Measurements from ENCODE around the gene CFAP119. TPM values are rescaled to one million over a fixed set of nuclear protein-coding genes. Genes with fewer than 3 reads are reported as not detected.
A peak's percentile ranks its signal among the peaks of the same experiment; 100 is the strongest.

The CFAP119 gene
- total RNA-seq, 1 donor from 2014 or later: 8.8 TPM

- intact Hi-C loops (cut with micrococcal nuclease): loop anchor here (5.0 kb wide), 1 partner anchor 38 kb away; no protein-coding TSS in a partner anchor
- H3K36me3 Mint-ChIP-seq (ENCODE audit: low read depth): peaks cover 95% of the 10 kb centered on the region
- POLR2A ChIA-PET: interaction anchor here (0.6 to 1.0 kb wide), 4 partner anchors 21 to 900 kb away, joined by 3 to 10 read pairs (median 4); partner anchors contain the start of gene PHKG2
Measured at GRCh38 chr16:30769379-30770089, 7.7 kb upstream of the CFAP119 start.

GRCh38 chr16:30768583-30769181, 6.8 kb upstream of the CFAP119 start:
- TF ChIP-seq, protein P1, sequence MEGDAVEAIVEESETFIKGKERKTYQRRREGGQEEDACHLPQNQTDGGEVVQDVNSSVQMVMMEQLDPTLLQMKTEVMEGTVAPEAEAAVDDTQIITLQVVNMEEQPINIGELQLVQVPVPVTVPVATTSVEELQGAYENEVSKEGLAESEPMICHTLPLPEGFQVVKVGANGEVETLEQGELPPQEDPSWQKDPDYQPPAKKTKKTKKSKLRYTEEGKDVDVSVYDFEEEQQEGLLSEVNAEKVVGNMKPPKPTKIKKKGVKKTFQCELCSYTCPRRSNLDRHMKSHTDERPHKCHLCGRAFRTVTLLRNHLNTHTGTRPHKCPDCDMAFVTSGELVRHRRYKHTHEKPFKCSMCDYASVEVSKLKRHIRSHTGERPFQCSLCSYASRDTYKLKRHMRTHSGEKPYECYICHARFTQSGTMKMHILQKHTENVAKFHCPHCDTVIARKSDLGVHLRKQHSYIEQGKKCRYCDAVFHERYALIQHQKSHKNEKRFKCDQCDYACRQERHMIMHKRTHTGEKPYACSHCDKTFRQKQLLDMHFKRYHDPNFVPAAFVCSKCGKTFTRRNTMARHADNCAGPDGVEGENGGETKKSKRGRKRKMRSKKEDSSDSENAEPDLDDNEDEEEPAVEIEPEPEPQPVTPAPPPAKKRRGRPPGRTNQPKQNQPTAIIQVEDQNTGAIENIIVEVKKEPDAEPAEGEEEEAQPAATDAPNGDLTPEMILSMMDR (IDR thresholded peaks at IDR 0.05): no peak
- intact Hi-C loops (cut with micrococcal nuclease): no loop called here
- Mint-ChIP-seq H3K27ac (no peak overlapping the region), H3K27me3 (no peaks in the 10 kb centered on the region), H3K4me3 (no peak overlapping the region), H3K36me3 (ENCODE audit: low read depth) (peaks cover 95% of the 10 kb centered on the region), H3K9me3 (no peaks in the 10 kb centered on the region), H3K4me1 (peaks cover 30% of the 10 kb centered on the region)
- ChIA-PET CTCF (no interaction called here), POLR2A (no interaction called here)
- ATAC-seq (ENCODE audit: low read depth) (no peak), DNase-seq (no peak)

More at GRCh38 chr16:30769379-30770089, 7.7 kb upstream of the CFAP119 start:
- TF ChIP-seq, protein P1 (IDR thresholded peaks at IDR 0.05): no peak
- Mint-ChIP-seq H3K27ac (no peak overlapping the region), H3K27me3 (no peaks in the 10 kb centered on the region), H3K4me3 (no peak overlapping the region), H3K4me1 (peaks cover 29% of the 10 kb centered on the region), H3K9me3 (no peaks in the 10 kb centered on the region)
- CTCF ChIA-PET: no interaction called here
- DNase-seq (no peak), ATAC-seq (ENCODE audit: low read depth) (peak; percentile 64)

- TF ChIP-seq, protein P1 (IDR thresholded peaks at IDR 0.05): no peak
- H3K27me3 Mint-ChIP-seq: no peaks in the 10 kb centered on the region
- no peak overlapping the region for H3K4me3 Mint-ChIP-seq
- ChIA-PET POLR2A (interaction anchor here (0.7 to 1.5 kb wide), 2 partner anchors 20 to 38 kb away, joined by 3 to 4 read pairs; partner anchors contain the start of gene PHKG2), CTCF (no interaction called here)
- peaks cover 94% of the 10 kb centered on the region for H3K36me3 Mint-ChIP-seq (ENCODE audit: low read depth)
- DNase-seq: no peak
- peaks cover 36% of the 10 kb centered on the region for H3K4me1 Mint-ChIP-seq
- H3K9me3 Mint-ChIP-seq: no peaks in the 10 kb centered on the region
- intact Hi-C loops (cut with micrococcal nuclease): no loop called here
- peak overlapping the region; percentile 56 for H3K27ac Mint-ChIP-seq
- ATAC-seq (ENCODE audit: low read depth): peak; percentile 80
Measured at GRCh38 chr16:30767767-30768465, 6.1 kb upstream of the CFAP119 start.

DNA sequence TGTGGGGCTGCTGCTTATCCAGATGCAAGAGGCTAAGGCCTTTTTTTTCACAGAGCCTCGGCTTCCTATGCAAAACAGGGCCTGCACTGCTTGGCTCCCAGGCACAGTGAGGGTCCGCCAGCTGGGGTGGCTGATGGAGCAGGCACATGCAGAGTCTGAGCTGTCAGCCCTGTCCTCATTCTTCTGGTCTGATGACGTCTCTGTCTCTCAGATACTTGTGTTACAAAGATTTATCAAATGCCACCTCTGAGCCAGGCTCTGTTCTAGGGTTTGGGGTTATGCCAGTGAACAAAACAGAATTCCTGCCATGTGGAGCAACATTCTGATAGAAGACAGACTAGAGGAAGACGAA, 5.0 kb upstream of the CFAP119 start:
- no peak overlapping the region for H3K27ac Mint-ChIP-seq
- ATAC-seq (ENCODE audit: low read depth) (no peak), DNase-seq (no peak)
- intact Hi-C loops (cut with micrococcal nuclease): no loop called here
- no peak overlapping the region for H3K4me3 Mint-ChIP-seq
- ChIA-PET POLR2A (interaction anchor here (0.8 to 1.5 kb wide), 2 partner anchors 19 to 39 kb away, joined by 3 to 4 read pairs; no protein-coding TSS in a partner anchor), CTCF (no interaction called here)
- TF ChIP-seq, protein P1 (IDR thresholded peaks at IDR 0.05): no peak
- H3K4me1 Mint-ChIP-seq: peaks cover 41% of the 10 kb centered on the region
- H3K9me3 Mint-ChIP-seq: no peaks in the 10 kb centered on the region
- H3K27me3 Mint-ChIP-seq: no peaks in the 10 kb centered on the region
- peaks cover 93% of the 10 kb centered on the region for H3K36me3 Mint-ChIP-seq (ENCODE audit: low read depth)

Data from activated B cell treated with CpG ODN at 0.5 μM for 24 hours (primary cell).